Keratinocyte (primary cell): Measurements from ENCODE around the gene ALG14. TPM values are rescaled to one million over a fixed set of nuclear protein-coding genes. Genes with fewer than 3 reads are reported as not detected.

Experiments used
- DNase-seq: peaks from one replicate; pipeline ENCODE4 v3.0.0-alpha.2; 2011; ENCODE audit warnings: low read depth, missing footprints, low spot score
- FAIRE-seq: peaks from 2 replicates; lab custom pipeline; 2011; peaks lifted over from hg19 to GRCh38; lab: Jason Lieb, UNC
- H2AFZ ChIP-seq: 2 replicates; pipeline ENCODE4 v1.6.0; 2012; ENCODE audit warnings: low read length, control low read depth, inconsistent platforms; ENCODE audit not compliant: control insufficient read depth
- H3K27ac ChIP-seq: 2 replicates; pipeline ENCODE4 v1.5.1; 2011; ENCODE audit warnings: low read length; ENCODE audit not compliant: control insufficient read depth, insufficient read depth
- H3K27me3 ChIP-seq: 3 replicates; pipeline ENCODE4 v1.6.0; 2011; ENCODE audit warnings: low read length; ENCODE audit not compliant: control insufficient read depth, insufficient read depth; ENCODE audit errors: extremely low read depth
- H3K36me3 ChIP-seq, 2 experiments: 2 replicates in 1 of 2; 3 replicates in 1 of 2; pipeline ENCODE4 v1.5.1; 2011; ENCODE audit warnings: low read length in 2 of 2, mild to moderate bottlenecking in 1 of 2; ENCODE audit not compliant: control insufficient read depth in 2 of 2, insufficient read depth in 2 of 2; ENCODE audit errors: extremely low read depth in 1 of 2
- H3K4me1 ChIP-seq: 3 replicates; pipeline ENCODE4 v1.5.1; 2011; ENCODE audit warnings: low read length; ENCODE audit not compliant: control insufficient read depth, insufficient read depth; ENCODE audit errors: extremely low read depth
- H3K4me2 ChIP-seq: 3 replicates; pipeline ENCODE4 v1.6.0; 2011; ENCODE audit warnings: low read depth, low read length; ENCODE audit not compliant: control insufficient read depth, insufficient read depth; ENCODE audit errors: extremely low read depth
- H3K4me3 ChIP-seq, 3 experiments: fragments of 200-600 bp in 1 of 3; sonication (generic) in 1 of 3; 2 replicates in 2 of 3; 3 replicates in 1 of 3; pipeline ENCODE4 v1.5.1; 2011 to 2016; ENCODE audit warnings: low read length in 3 of 3, mild to moderate bottlenecking in 3 of 3, control low read depth in 2 of 3, inconsistent platforms in 1 of 3, low read depth in 1 of 3, mixed read lengths in 1 of 3, mixed run types in 1 of 3, moderate library complexity in 1 of 3; ENCODE audit not compliant: control insufficient read depth in 2 of 3, insufficient read depth in 2 of 3; ENCODE audit errors: extremely low read depth in 1 of 3
- H3K79me2 ChIP-seq: 2 replicates; pipeline ENCODE4 v1.6.0; 2012; ENCODE audit warnings: low read length; ENCODE audit not compliant: control insufficient read depth, insufficient read depth
- H3K9ac ChIP-seq: 3 replicates; pipeline ENCODE4 v1.6.0; 2011; ENCODE audit warnings: low read length; ENCODE audit not compliant: control insufficient read depth, insufficient read depth; ENCODE audit errors: extremely low read depth
- H3K9me1 ChIP-seq: 3 replicates; pipeline ENCODE4 v1.6.0; 2011; ENCODE audit warnings: low read length; ENCODE audit not compliant: control insufficient read depth, insufficient read depth; ENCODE audit errors: extremely low read depth
- H3K9me3 ChIP-seq: 2 replicates; pipeline ENCODE4 v1.5.1; 2012; ENCODE audit warnings: low read depth, low read length; ENCODE audit not compliant: control insufficient read depth
- H4K20me1 ChIP-seq: 3 replicates; pipeline ENCODE4 v1.6.0; 2011; ENCODE audit warnings: low read length; ENCODE audit not compliant: control insufficient read depth, insufficient read depth; ENCODE audit errors: extremely low read depth
- EZH2 ChIP-seq: IDR thresholded peaks from one replicate; pipeline ENCODE4 v1.6.1; 2012; ENCODE audit warnings: inconsistent platforms, mild to moderate bottlenecking, low read length, moderate library complexity
- dilution Hi-C: fragments of 300-500 bp; cut with MboI; formaldehyde crosslinking; loops from one replicate; pipeline ENCODE4 v1.7.0; 2020; ENCODE audit warnings: low sequenced_read_pairs; ENCODE audit not compliant: extremely low pct_ligation_motif_present
- polyA plus RNA-seq, 5 experiments: library from polyadenylated mRNA; depleted of rRNA in 3 of 5; stranded (reverse) in 3 of 5; stranded (forward) in 1 of 5; unstranded in 1 of 5; fragments of >200 nt; gene quantifications; 1 replicate in 1 of 5; 2 replicates in 3 of 5; 3 replicates in 1 of 5; pipeline versions ENCODE4 v1.2.1 to v1.2.3, GENCODE V29; 2011 to 2012; ENCODE audit warnings: missing spikeins in 2 of 5, low read depth in 1 of 5, low replicate concordance in 1 of 5
- TF ChIP-seq, protein P1 (sequence below), 3 experiments: IDR thresholded peaks in 1 of 3; conservative IDR thresholded peaks in 1 of 3; optimal IDR thresholded peaks in 1 of 3; 2 replicates in 2 of 3; 3 replicates in 1 of 3; pipeline versions ENCODE3 to v1.5.1; 2011; ENCODE audit warnings: low read length in 3 of 3, mild to moderate bottlenecking in 3 of 3, moderate library complexity in 2 of 3, control low read depth in 1 of 3, inconsistent platforms in 1 of 3; ENCODE audit not compliant: insufficient read depth in 2 of 3; ENCODE audit errors: extremely low read depth in 1 of 3

The ALG14 gene
- polyA plus RNA-seq, 1 donor (not counting 4 experiments of a cell fraction or from before 2014, with no cell fraction given): 4.6 TPM

- H3K79me2 ChIP-seq: no peaks in the 10 kb centered on the region
- H3K4me3 ChIP-seq: no peak overlapping the region
- peaks cover 18% of the 10 kb centered on the region for H3K4me1 ChIP-seq
- no peaks in the 10 kb centered on the region for H3K9me1 ChIP-seq
- H3K27me3 ChIP-seq: no peaks in the 10 kb centered on the region
- FAIRE-seq (no peak), DNase-seq (no peak)
- no peaks in the 10 kb centered on the region for H3K9me3 ChIP-seq
- H4K20me1 ChIP-seq: no peaks in the 10 kb centered on the region
- H3K27ac ChIP-seq: no peak overlapping the region
- H3K9ac ChIP-seq: no peak overlapping the region
- dilution Hi-C loops: no loop called here
- H2AFZ ChIP-seq: no peak overlapping the region
- no peaks in the 10 kb centered on the region for H3K36me3 ChIP-seq
- H3K4me2 ChIP-seq: no peak overlapping the region
- TF ChIP-seq, protein P1, sequence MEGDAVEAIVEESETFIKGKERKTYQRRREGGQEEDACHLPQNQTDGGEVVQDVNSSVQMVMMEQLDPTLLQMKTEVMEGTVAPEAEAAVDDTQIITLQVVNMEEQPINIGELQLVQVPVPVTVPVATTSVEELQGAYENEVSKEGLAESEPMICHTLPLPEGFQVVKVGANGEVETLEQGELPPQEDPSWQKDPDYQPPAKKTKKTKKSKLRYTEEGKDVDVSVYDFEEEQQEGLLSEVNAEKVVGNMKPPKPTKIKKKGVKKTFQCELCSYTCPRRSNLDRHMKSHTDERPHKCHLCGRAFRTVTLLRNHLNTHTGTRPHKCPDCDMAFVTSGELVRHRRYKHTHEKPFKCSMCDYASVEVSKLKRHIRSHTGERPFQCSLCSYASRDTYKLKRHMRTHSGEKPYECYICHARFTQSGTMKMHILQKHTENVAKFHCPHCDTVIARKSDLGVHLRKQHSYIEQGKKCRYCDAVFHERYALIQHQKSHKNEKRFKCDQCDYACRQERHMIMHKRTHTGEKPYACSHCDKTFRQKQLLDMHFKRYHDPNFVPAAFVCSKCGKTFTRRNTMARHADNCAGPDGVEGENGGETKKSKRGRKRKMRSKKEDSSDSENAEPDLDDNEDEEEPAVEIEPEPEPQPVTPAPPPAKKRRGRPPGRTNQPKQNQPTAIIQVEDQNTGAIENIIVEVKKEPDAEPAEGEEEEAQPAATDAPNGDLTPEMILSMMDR (optimal IDR thresholded peaks at IDR 0.05 in 1 of 3, IDR thresholded peaks at IDR 0.05 in 1 of 3, conservative IDR thresholded peaks at IDR 0.05 in 1 of 3; ENCODE audit: extremely low read depth in 1 of 3, insufficient read depth in 2 of 3, low read length in 3 of 3): no peak
- no peak for TF ChIP-seq EZH2
Measured at GRCh38 chr1:95018602-95019369, 54.0 kb downstream of the ALG14 start.

- Histone ChIP-seq H3K36me3 (no peaks in the 10 kb centered on the region), H3K4me3 (no peak overlapping the region), H3K9me3 (no peaks in the 10 kb centered on the region), H4K20me1 (no peaks in the 10 kb centered on the region), H3K4me1 (peaks cover 15% of the 10 kb centered on the region), H3K9ac (no peak overlapping the region), H3K79me2 (no peaks in the 10 kb centered on the region), H3K9me1 (no peaks in the 10 kb centered on the region), H3K4me2 (no peak overlapping the region), H3K27me3 (no peaks in the 10 kb centered on the region), H3K27ac (no peak overlapping the region), H2AFZ (no peak overlapping the region)
- DNase-seq (no peak), FAIRE-seq (no peak)
- TF ChIP-seq, protein P1 (optimal IDR thresholded peaks at IDR 0.05 in 1 of 3, IDR thresholded peaks at IDR 0.05 in 1 of 3, conservative IDR thresholded peaks at IDR 0.05 in 1 of 3; ENCODE audit: extremely low read depth in 1 of 3, insufficient read depth in 2 of 3, low read length in 3 of 3): no peak
- dilution Hi-C loops: no loop called here
Measured at GRCh38 chr1:95017775-95018174, 55.0 kb downstream of the ALG14 start.
